ENCODE measurements around the gene SORCS2. TPM values are rescaled to one million over a fixed set of nuclear protein-coding genes. Genes with fewer than 3 reads are reported as not detected.

Gene SORCS2
- total and polyA plus RNA-seq, 3 donors from 2014 or later: 2.7 to 4.6 (median 2.9) TPM

DNA sequence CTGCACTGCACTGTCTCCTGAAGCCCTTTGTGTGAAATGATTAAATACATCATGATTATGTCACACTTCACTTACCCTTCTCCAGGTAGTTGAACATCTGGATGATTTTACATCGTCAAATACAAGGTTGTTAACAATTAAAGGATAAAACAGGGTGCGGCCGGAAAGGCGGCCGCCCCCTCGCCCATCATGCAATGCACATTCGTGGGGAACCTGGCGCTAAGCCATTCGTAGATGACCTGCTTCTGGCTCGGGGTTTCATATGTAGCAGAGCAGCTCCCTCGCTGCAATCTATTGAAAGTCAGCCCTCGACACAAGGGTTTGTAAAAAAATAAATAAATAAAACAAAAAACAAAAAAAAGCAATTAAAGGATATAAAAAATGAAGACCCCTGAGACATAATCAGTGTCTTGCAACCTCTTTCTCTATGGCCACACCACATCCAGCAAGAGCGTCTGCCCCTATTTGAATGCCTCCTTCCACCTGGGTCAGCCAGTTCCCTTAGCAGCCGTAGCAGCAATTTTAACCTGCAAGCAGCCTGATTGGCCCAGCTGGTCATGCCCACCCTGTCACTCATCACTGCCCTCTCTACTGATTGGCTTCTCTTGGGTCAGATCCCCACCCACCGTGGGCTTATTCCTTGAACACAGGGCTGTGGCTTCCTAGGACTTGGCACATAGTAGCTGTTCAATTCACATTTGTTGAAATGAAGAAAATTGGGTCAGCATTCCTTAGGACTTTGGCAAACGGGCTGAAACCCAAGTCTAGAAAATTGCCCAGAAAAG lies 390.2 kb downstream of the SORCS2 start:
- Histone ChIP-seq H3K36me3 (ENCODE audit: low read depth, missing control alignments) (no peaks in the 10 kb centered on the region), H3K4me1 (no peaks in the 10 kb centered on the region), H3K9me3 (no peaks in the 10 kb centered on the region), H3K27me3 (no peaks in the 10 kb centered on the region), H3K27ac (no peak overlapping the region), H3K4me3 (no peak overlapping the region)
- intact Hi-C loops (cut with DNase I; ENCODE audit: low total_unique reads): no loop called here
- 70 to 72% methylated on average over 16 of the region's 16 CpGs for WGBS, 2 donors
- TF ChIP-seq, protein P1, sequence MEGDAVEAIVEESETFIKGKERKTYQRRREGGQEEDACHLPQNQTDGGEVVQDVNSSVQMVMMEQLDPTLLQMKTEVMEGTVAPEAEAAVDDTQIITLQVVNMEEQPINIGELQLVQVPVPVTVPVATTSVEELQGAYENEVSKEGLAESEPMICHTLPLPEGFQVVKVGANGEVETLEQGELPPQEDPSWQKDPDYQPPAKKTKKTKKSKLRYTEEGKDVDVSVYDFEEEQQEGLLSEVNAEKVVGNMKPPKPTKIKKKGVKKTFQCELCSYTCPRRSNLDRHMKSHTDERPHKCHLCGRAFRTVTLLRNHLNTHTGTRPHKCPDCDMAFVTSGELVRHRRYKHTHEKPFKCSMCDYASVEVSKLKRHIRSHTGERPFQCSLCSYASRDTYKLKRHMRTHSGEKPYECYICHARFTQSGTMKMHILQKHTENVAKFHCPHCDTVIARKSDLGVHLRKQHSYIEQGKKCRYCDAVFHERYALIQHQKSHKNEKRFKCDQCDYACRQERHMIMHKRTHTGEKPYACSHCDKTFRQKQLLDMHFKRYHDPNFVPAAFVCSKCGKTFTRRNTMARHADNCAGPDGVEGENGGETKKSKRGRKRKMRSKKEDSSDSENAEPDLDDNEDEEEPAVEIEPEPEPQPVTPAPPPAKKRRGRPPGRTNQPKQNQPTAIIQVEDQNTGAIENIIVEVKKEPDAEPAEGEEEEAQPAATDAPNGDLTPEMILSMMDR (IDR thresholded peaks at IDR 0.05): no peak
- peak; percentile 26 for DNase-seq

GRCh38 chr4:7584098-7584497 lies 391.8 kb downstream of the SORCS2 start:
- Histone ChIP-seq H3K9me3 (no peaks in the 10 kb centered on the region), H3K27ac (no peak overlapping the region), H3K36me3 (ENCODE audit: low read depth, missing control alignments) (no peaks in the 10 kb centered on the region), H3K27me3 (no peaks in the 10 kb centered on the region), H3K4me3 (no peak overlapping the region), H3K4me1 (peaks cover 5% of the 10 kb centered on the region)
- peak; percentile 66 for DNase-seq
- WGBS, 2 donors: 67 to 70% methylated on average over 1 of the region's 1 CpG
- intact Hi-C loops (cut with DNase I; ENCODE audit: low total_unique reads): no loop called here
- no peak for TF ChIP-seq POLR2A (IDR thresholded peaks at IDR 0.05)
- TF ChIP-seq, protein P1 (IDR thresholded peaks at IDR 0.05): no peak

- H3K4me3 ChIP-seq: no peak overlapping the region
- intact Hi-C loops (cut with DNase I; ENCODE audit: low total_unique reads): no loop called here
- H3K4me1 ChIP-seq: peaks cover 5% of the 10 kb centered on the region
- no peaks in the 10 kb centered on the region for H3K36me3 ChIP-seq (ENCODE audit: low read depth, missing control alignments)
- no peak for TF ChIP-seq POLR2A (IDR thresholded peaks at IDR 0.05)
- TF ChIP-seq, protein P1 (IDR thresholded peaks at IDR 0.05): no peak
- 53 to 77% methylated on average over 9 of the region's 9 CpGs for WGBS, 2 donors
- no peaks in the 10 kb centered on the region for H3K9me3 ChIP-seq
- no peak for DNase-seq
- H3K27me3 ChIP-seq: no peaks in the 10 kb centered on the region
- no peak overlapping the region for H3K27ac ChIP-seq
Observed at GRCh38 chr4:7584606-7585159, 392.3 kb downstream of the SORCS2 start.

DNA sequence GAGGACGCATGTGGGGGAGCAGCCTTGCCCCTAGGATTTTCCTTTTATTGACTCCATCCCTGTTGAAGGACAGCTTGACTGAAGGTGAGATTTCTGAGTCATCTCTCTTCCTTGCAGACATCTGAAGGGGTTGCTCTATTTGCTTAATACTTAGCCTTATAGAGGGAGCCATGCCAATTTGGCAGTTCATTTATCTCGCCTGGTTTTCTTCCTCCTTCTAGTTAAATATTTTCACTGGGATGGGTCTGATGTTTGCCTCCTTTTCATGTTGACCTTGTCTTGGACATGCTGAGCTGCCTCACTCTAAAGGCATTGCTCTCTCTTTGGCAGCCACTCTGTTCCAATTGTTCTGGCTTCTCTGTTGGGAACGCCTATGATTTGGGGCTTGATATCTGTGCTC lies 393.4 kb downstream of the SORCS2 start:
- TF ChIP-seq, protein P1 (IDR thresholded peaks at IDR 0.05): no peak
- TF ChIP-seq POLR2A (IDR thresholded peaks at IDR 0.05): no peak
- WGBS, 2 donors: 44 to 48% methylated on average over 3 of the region's 3 CpGs

More for the DNA sequence above, 393.4 kb downstream of the SORCS2 start:
- intact Hi-C loops (cut with DNase I; ENCODE audit: low total_unique reads): no loop called here
- H3K4me3 ChIP-seq: no peak overlapping the region
- H3K4me1 ChIP-seq: peaks cover 5% of the 10 kb centered on the region
- no peak overlapping the region for H3K27ac ChIP-seq
- no peaks in the 10 kb centered on the region for H3K9me3 ChIP-seq
- no peak for DNase-seq
- no peaks in the 10 kb centered on the region for H3K36me3 ChIP-seq (ENCODE audit: low read depth, missing control alignments)
- H3K27me3 ChIP-seq: no peaks in the 10 kb centered on the region
